H9 (cell line): ENCODE results near the gene CSMD2. TPM values are rescaled to one million over a fixed set of nuclear protein-coding genes. Genes with fewer than 3 reads are reported as not detected.

ENCODE experiments used
- DNase-seq: peaks from one replicate; pipeline ENCODE4 v3.0.0-alpha.2; 2017
- H2AFZ ChIP-seq: one replicate; pipeline ENCODE4 v1.6.1; 2013; ENCODE audit warnings: mild to moderate bottlenecking, low read length, control low read depth, moderate library complexity
- H2AK5ac ChIP-seq: 2 replicates; pipeline ENCODE4 v1.6.1; 2013; ENCODE audit warnings: low read length, control low read depth, mixed read lengths; ENCODE audit not compliant: insufficient read length
- H2BK120ac ChIP-seq: one replicate; pipeline ENCODE4 v1.6.1; 2013; ENCODE audit warnings: low read depth, mild to moderate bottlenecking, low read length, control low read depth, inconsistent platforms; ENCODE audit not compliant: poor library complexity, severe bottlenecking
- H2BK12ac ChIP-seq: 2 replicates; pipeline ENCODE4 v1.6.1; 2013; ENCODE audit warnings: low read length, control low read depth, mixed read lengths, low read depth; ENCODE audit not compliant: insufficient read length
- H2BK15ac ChIP-seq: 2 replicates; pipeline ENCODE4 v1.6.1; 2013; ENCODE audit warnings: low read depth, low read length, control low read depth
- H2BK20ac ChIP-seq: one replicate; pipeline ENCODE4 v1.6.1; 2013; ENCODE audit warnings: low read depth, mild to moderate bottlenecking, low read length, control low read depth, inconsistent platforms; ENCODE audit not compliant: poor library complexity, severe bottlenecking
- H2BK5ac ChIP-seq: 2 replicates; pipeline ENCODE4 v1.6.1; 2013; ENCODE audit warnings: low read length, control low read depth, mixed read lengths; ENCODE audit not compliant: insufficient read length
- H3K14ac ChIP-seq: 2 replicates; pipeline ENCODE4 v1.6.1; 2013; ENCODE audit warnings: low read length, control low read depth; ENCODE audit not compliant: insufficient read depth
- H3K18ac ChIP-seq: 2 replicates; pipeline ENCODE4 v1.6.1; 2013; ENCODE audit warnings: low read depth, mild to moderate bottlenecking, mixed read lengths, low read length, control low read depth; ENCODE audit not compliant: insufficient read length
- H3K23ac ChIP-seq: 2 replicates; pipeline ENCODE4 v1.6.1; 2013; ENCODE audit warnings: low read length, control low read depth, mixed read lengths, low read depth; ENCODE audit not compliant: insufficient read length
- H3K23me2 ChIP-seq: 2 replicates; pipeline ENCODE4 v1.6.1; 2013; ENCODE audit warnings: low read depth, mild to moderate bottlenecking, mixed read lengths, low read length, control low read depth; ENCODE audit not compliant: insufficient read length, poor library complexity, severe bottlenecking
- H3K27ac ChIP-seq: 2 replicates; pipeline ENCODE4 v1.5.1; 2013; ENCODE audit warnings: low read length, control low read depth, mixed read lengths, low read depth; ENCODE audit not compliant: insufficient read length
- H3K27me3 ChIP-seq: 2 replicates; pipeline ENCODE4 v1.6.1; 2013; ENCODE audit warnings: low read length, control low read depth, inconsistent platforms; ENCODE audit not compliant: insufficient read depth
- H3K4ac ChIP-seq: 2 replicates; pipeline ENCODE4 v1.6.1; 2013; ENCODE audit warnings: low read depth, mild to moderate bottlenecking, control low read depth, inconsistent platforms, low read length, moderate library complexity
- H3K4me1 ChIP-seq: 2 replicates; pipeline ENCODE4 v1.6.1; 2013; ENCODE audit warnings: low read length, control low read depth, inconsistent platforms; ENCODE audit not compliant: insufficient read depth
- H3K4me2 ChIP-seq: 2 replicates; pipeline ENCODE4 v1.6.1; 2013; ENCODE audit warnings: low read length, control low read depth, mixed read lengths; ENCODE audit not compliant: insufficient read length, insufficient read depth
- H3K56ac ChIP-seq: 2 replicates; pipeline ENCODE4 v1.6.1; 2013; ENCODE audit warnings: low read depth, mild to moderate bottlenecking, mixed read lengths, low read length, control low read depth; ENCODE audit not compliant: insufficient read length
- H3K79me1 ChIP-seq: 2 replicates; pipeline ENCODE4 v1.6.1; 2013; ENCODE audit warnings: low read depth, mild to moderate bottlenecking, moderate library complexity, low read length, control low read depth, inconsistent platforms; ENCODE audit not compliant: insufficient read depth, poor library complexity, severe bottlenecking
- H3K79me2 ChIP-seq: 2 replicates; pipeline ENCODE4 v1.6.1; 2013; ENCODE audit warnings: low read length, control low read depth, inconsistent platforms; ENCODE audit not compliant: insufficient read depth
- H3K9ac ChIP-seq: 2 replicates; pipeline ENCODE4 v1.6.1; 2013; ENCODE audit warnings: low read length, control low read depth, mixed read lengths; ENCODE audit not compliant: insufficient read length; ENCODE audit errors: extremely low read depth
- H3K9me3 ChIP-seq: one replicate; pipeline ENCODE4 v1.6.1; 2013; ENCODE audit warnings: low read depth, low read length, inconsistent platforms; ENCODE audit not compliant: control insufficient read depth
- H3T11ph ChIP-seq: one replicate; pipeline ENCODE4 v1.6.1; 2013; ENCODE audit warnings: mild to moderate bottlenecking, low read length, control low read depth, inconsistent platforms
- H4K20me1 ChIP-seq: one replicate; pipeline ENCODE4 v1.6.1; 2013; ENCODE audit not compliant: control insufficient read depth, insufficient read length, insufficient read depth
- H4K5ac ChIP-seq: 2 replicates; pipeline ENCODE4 v1.6.1; 2013; ENCODE audit warnings: low read depth, mild to moderate bottlenecking, mixed read lengths, low read length, control low read depth; ENCODE audit not compliant: insufficient read length
- H4K8ac ChIP-seq: replicated peaks from 2 replicates; pipeline ENCODE4 v1.6.1; 2013; ENCODE audit warnings: low read length, control low read depth, mixed read lengths, low read depth; ENCODE audit not compliant: insufficient read length
- H4K91ac ChIP-seq: 2 replicates; pipeline ENCODE4 v1.6.1; 2013; ENCODE audit warnings: low read depth, mild to moderate bottlenecking, moderate library complexity, mixed read lengths, low read length, control low read depth; ENCODE audit not compliant: insufficient read length
- H3K27ac Mint-ChIP-seq, 3 experiments: 2 replicates in 2 of 3; 3 replicates in 1 of 3; pipeline ENCODE4 v1.8.0; 2020 to 2021; ENCODE audit warnings: mixed read lengths in 3 of 3, mild to moderate bottlenecking in 1 of 3, moderate library complexity in 1 of 3
- H3K27me3 Mint-ChIP-seq: 2 replicates; pipeline ENCODE4 v1.8.0; 2021; ENCODE audit warnings: low read depth, mild to moderate bottlenecking, moderate library complexity, mixed read lengths
- H3K36me3 Mint-ChIP-seq, 3 experiments: 2 replicates in 2 of 3; 3 replicates in 1 of 3; pipeline ENCODE4 v1.8.0; 2020 to 2021; ENCODE audit warnings: low read depth in 3 of 3, mixed read lengths in 3 of 3; ENCODE audit not compliant: insufficient read depth in 1 of 3
- H3K4me1 Mint-ChIP-seq, 2 experiments: 2 replicates each; pipeline ENCODE4 v1.8.0; 2020; ENCODE audit warnings: mixed read lengths in 2 of 2
- H3K4me3 Mint-ChIP-seq, 2 experiments: 2 replicates in 1 of 2; 3 replicates in 1 of 2; pipeline ENCODE4 v1.8.0; 2020 to 2021; ENCODE audit warnings: mild to moderate bottlenecking in 2 of 2, mixed read lengths in 2 of 2, moderate library complexity in 1 of 2
- H3K9me3 Mint-ChIP-seq, 2 experiments: 2 replicates in 1 of 2; 3 replicates in 1 of 2; pipeline ENCODE4 v1.8.0; 2020; ENCODE audit warnings: mild to moderate bottlenecking in 2 of 2, mixed read lengths in 2 of 2, moderate library complexity in 1 of 2
- CTCF ChIP-seq: fragments of 200-600 bp; sonication (generic); conservative IDR thresholded peaks from 3 replicates; pipeline ENCODE4 v1.8.0; 2021; ENCODE audit warnings: antibody characterized with exemption, mild to moderate bottlenecking
- WGBS: extraction: QIAGEN DNeasy Blood & Tissue Kit; methylation state at CpG from one replicate; pipeline ENCODE4 v1.1.7; 2013; ENCODE audit warnings: missing lambda C conversion rate, low lambda C conversion rate, mixed read lengths; ENCODE audit not compliant: insufficient read length; ENCODE audit errors: extremely low coverage; 5-methylcytosine and 5-hydroxymethylcytosine counted together
- total RNA-seq: library from RNA; stranded (reverse); gene quantifications from 2 replicates; pipeline ENCODE4 v1.2.1, GENCODE V29; 2021

CSMD2 gene
- total RNA-seq, 1 experiment from 2014 or later = 6.4 TPM

- Histone ChIP-seq H2BK20ac (no peak overlapping the region), H3K4me2 (no peak overlapping the region), H2BK15ac (no peak overlapping the region), H3K79me2 (no peaks in the 10 kb centered on the region), H2BK5ac (no peak overlapping the region), H4K20me1 (no peaks in the 10 kb centered on the region), H2BK120ac (no peak overlapping the region), H3K9me3 (no peaks in the 10 kb centered on the region), H3K27me3 (no peaks in the 10 kb centered on the region), H3K23ac (no peak overlapping the region), H4K5ac (no peak overlapping the region), H3K18ac (no peak overlapping the region), H3K14ac (no peak overlapping the region), H3K56ac (no peak overlapping the region), H4K8ac (no peak overlapping the region), H3K27ac (no peak overlapping the region), H4K91ac (no peak overlapping the region), H3K9ac (no peak overlapping the region), H2BK12ac (no peak overlapping the region), H3K4ac (no peak overlapping the region), H2AFZ (no peak overlapping the region), H3K79me1 (no peaks in the 10 kb centered on the region), H2AK5ac (no peak overlapping the region), H3T11ph (no peak overlapping the region), H3K23me2 (no peaks in the 10 kb centered on the region), H3K4me1 (no peaks in the 10 kb centered on the region)
- H3K4me3 Mint-ChIP-seq = no peak overlapping the region
- no CpG with 5 or more reads among the region's 2 CpGs for WGBS
- DNase-seq = no peak
- peaks cover 0 to 2% of the 10 kb centered on the region in 2 experiments; a peak in 1 of 5 replicates for H3K9me3 Mint-ChIP-seq
- TF ChIP-seq CTCF = no peak
- H3K27me3 Mint-ChIP-seq = peaks cover 1% of the 10 kb centered on the region
- H3K4me1 Mint-ChIP-seq = no peaks in the 10 kb centered on the region
- no peak overlapping the region for H3K27ac Mint-ChIP-seq
- H3K36me3 Mint-ChIP-seq = peaks cover 7 to 20% (median 15%) of the 10 kb centered on the region in 3 experiments
Measured at GRCh38 chr1:33791251-33791650, 373.8 kb downstream of the CSMD2 start.
